HAP-1 (cell line): ENCODE results near the gene NCOA3.
"Not testable (repeated sequence)": the region's sequence is repeated elsewhere in the genome, so short reads cannot be mapped to it uniquely, and the experiment has no call there.

Experiments
- DNase-seq, 2 experiments: peaks; one replicate each; pipeline ENCODE4 v3.0.0-alpha.2; 2016 to 2020; ENCODE audit warnings: low spot score in 2 of 2
- H3K27me3 ChIP-seq: fragments of 250-450 bp; sonication (Bioruptor Pico); 2 replicates; pipeline ENCODE4 v1.5.1; 2020; ENCODE audit warnings: low read depth, mild to moderate bottlenecking, moderate library complexity
- H3K36me3 ChIP-seq: fragments of 250-450 bp; sonication (Bioruptor Pico); replicated peaks from 2 replicates; pipeline ENCODE4 v1.5.1; 2020; ENCODE audit warnings: mild to moderate bottlenecking
- H3K4me1 ChIP-seq: fragments of 250-450 bp; sonication (Bioruptor Pico); 2 replicates; pipeline ENCODE4 v1.5.1; 2020; ENCODE audit warnings: mild to moderate bottlenecking
- H3K4me3 ChIP-seq: fragments of 250-450 bp; sonication (Bioruptor Pico); 2 replicates; pipeline ENCODE4 v1.5.1; 2020; ENCODE audit warnings: mild to moderate bottlenecking, moderate library complexity
- H3K9me3 ChIP-seq: fragments of 250-450 bp; sonication (Bioruptor Pico); 2 replicates; pipeline ENCODE4 v1.5.1; 2020; ENCODE audit warnings: mild to moderate bottlenecking, moderate library complexity
- in situ Hi-C: fragments of 300-500 bp; cut with MboI; formaldehyde crosslinking; loops from 3 replicates; pipeline ENCODE4 v1.14.3; 2020; ENCODE audit warnings: low sequenced_read_pairs, inconsistent platforms, mixed read lengths

Gene NCOA3

GRCh38 chr20:47583551-47583950, 81.9 kb downstream of the NCOA3 start:
- H3K4me1 ChIP-seq: peaks cover 10% of the 10 kb centered on the region

GRCh38 chr20:47585087-47585747, 83.5 kb downstream of the NCOA3 start:
- no peak for DNase-seq
- Histone ChIP-seq H3K9me3 (no peaks in the 10 kb centered on the region), H3K27me3 (no peaks in the 10 kb centered on the region), H3K4me1 (peaks cover 10% of the 10 kb centered on the region), H3K4me3 (no peak overlapping the region), H3K36me3 (no peaks in the 10 kb centered on the region)
- in situ Hi-C loops: no loop called here

More at GRCh38 chr20:47583551-47583950, 81.9 kb downstream of the NCOA3 start:
- Histone ChIP-seq H3K27me3 (no peaks in the 10 kb centered on the region), H3K4me3 (no peak overlapping the region), H3K9me3 (no peaks in the 10 kb centered on the region), H3K36me3 (no peaks in the 10 kb centered on the region)
- in situ Hi-C loops: no loop called here
- no peak for DNase-seq

GRCh38 chr20:47586649-47587294, 85.1 kb downstream of the NCOA3 start:
- in situ Hi-C loops: no loop called here
- no peaks in the 10 kb centered on the region for H3K9me3 ChIP-seq
- DNase-seq: peak; percentile 54 to 68
- peaks cover 10% of the 10 kb centered on the region for H3K4me1 ChIP-seq
- no peaks in the 10 kb centered on the region for H3K27me3 ChIP-seq
- no peak overlapping the region for H3K4me3 ChIP-seq
- H3K36me3 ChIP-seq: no peaks in the 10 kb centered on the region

GRCh38 chr20:47588158-47588557, 86.5 kb downstream of the NCOA3 start:
- Histone ChIP-seq H3K4me1 (peaks cover 10% of the 10 kb centered on the region), H3K27me3 (no peaks in the 10 kb centered on the region), H3K4me3 (no peak overlapping the region), H3K36me3 (no peaks in the 10 kb centered on the region), H3K9me3 (no peaks in the 10 kb centered on the region)
- no peak for DNase-seq
- in situ Hi-C loops: no loop called here

- in situ Hi-C loops: no loop called here
- Histone ChIP-seq H3K36me3 (no peaks in the 10 kb centered on the region), H3K27me3 (no peaks in the 10 kb centered on the region), H3K9me3 (no peaks in the 10 kb centered on the region), H3K4me3 (no peak overlapping the region), H3K4me1 (peaks cover 10% of the 10 kb centered on the region)
- no peak for DNase-seq
These were observed 89.5 kb downstream of the NCOA3 start for GRCh38 chr20:47591231-47591630.

- H3K36me3 ChIP-seq: no peaks in the 10 kb centered on the region
- no peak for DNase-seq
- no peaks in the 10 kb centered on the region for H3K4me1 ChIP-seq
- in situ Hi-C loops: no loop called here
- H3K27me3 ChIP-seq: no peaks in the 10 kb centered on the region
- no peaks in the 10 kb centered on the region for H3K9me3 ChIP-seq
- no peak overlapping the region for H3K4me3 ChIP-seq
These were observed 92.5 kb downstream of the NCOA3 start for GRCh38 chr20:47594157-47594556.

GRCh38 chr20:47595138-47595537, 93.5 kb downstream of the NCOA3 start:
- in situ Hi-C loops, H3K27me3 ChIP-seq, H3K4me3 ChIP-seq, H3K4me1 ChIP-seq, H3K9me3 ChIP-seq, H3K36me3 ChIP-seq, DNase-seq: not testable (repeated sequence)

GRCh38 chr20:47596003-47596571, 94.4 kb downstream of the NCOA3 start:
- Histone ChIP-seq H3K9me3 (no peaks in the 10 kb centered on the region), H3K27me3 (no peaks in the 10 kb centered on the region), H3K4me3 (no peak overlapping the region), H3K36me3 (no peaks in the 10 kb centered on the region), H3K4me1 (no peaks in the 10 kb centered on the region)
- DNase-seq: no peak
- in situ Hi-C loops: no loop called here

- no peaks in the 10 kb centered on the region for H3K27me3 ChIP-seq
- no peak for DNase-seq
- peaks cover 5% of the 10 kb centered on the region for H3K4me1 ChIP-seq
- H3K9me3 ChIP-seq: no peaks in the 10 kb centered on the region
- H3K4me3 ChIP-seq: no peak overlapping the region
- no peaks in the 10 kb centered on the region for H3K36me3 ChIP-seq
- in situ Hi-C loops: no loop called here
These were observed 95.4 kb downstream of the NCOA3 start for GRCh38 chr20:47597090-47597489.

- no peaks in the 10 kb centered on the region for H3K9me3 ChIP-seq
- H3K4me3 ChIP-seq: no peak overlapping the region
- H3K4me1 ChIP-seq: peaks cover 18% of the 10 kb centered on the region
- DNase-seq: no peak
- H3K36me3 ChIP-seq: no peaks in the 10 kb centered on the region
- H3K27me3 ChIP-seq: no peaks in the 10 kb centered on the region
- in situ Hi-C loops: no loop called here
These were observed 97.4 kb downstream of the NCOA3 start for GRCh38 chr20:47598911-47599744.

GRCh38 chr20:47600967-47601547, 99.4 kb downstream of the NCOA3 start:
- Histone ChIP-seq H3K4me1 (peaks cover 19% of the 10 kb centered on the region), H3K9me3 (no peaks in the 10 kb centered on the region), H3K27me3 (no peaks in the 10 kb centered on the region), H3K36me3 (no peaks in the 10 kb centered on the region), H3K4me3 (no peak overlapping the region)
- in situ Hi-C loops: loop anchor here (25.0 kb wide), 1 partner anchor 214 kb away; no protein-coding TSS in a partner anchor
- DNase-seq: no peak

- H3K4me1 ChIP-seq: peaks cover 19% of the 10 kb centered on the region
- in situ Hi-C loops: loop anchor here (25.0 kb wide), 1 partner anchor 216 kb away; no protein-coding TSS in a partner anchor
- H3K27me3 ChIP-seq: no peaks in the 10 kb centered on the region
- no peaks in the 10 kb centered on the region for H3K9me3 ChIP-seq
- no peak overlapping the region for H3K4me3 ChIP-seq
- no peak for DNase-seq
- no peaks in the 10 kb centered on the region for H3K36me3 ChIP-seq
These were observed 101.6 kb downstream of the NCOA3 start for GRCh38 chr20:47603260-47603659.

- Histone ChIP-seq H3K4me1 (peaks cover 19% of the 10 kb centered on the region), H3K4me3 (no peak overlapping the region), H3K36me3 (no peaks in the 10 kb centered on the region), H3K27me3 (no peaks in the 10 kb centered on the region), H3K9me3 (no peaks in the 10 kb centered on the region)
- in situ Hi-C loops: loop anchor here (25.0 kb wide), 1 partner anchor 219 kb away; no protein-coding TSS in a partner anchor
- no peak for DNase-seq
These were observed 104.2 kb downstream of the NCOA3 start for GRCh38 chr20:47605673-47606413.
